GM10847 (cell line): ENCODE results near the gene TBX19.

Experiments
- POLR2A ChIP-seq: IDR thresholded peaks from 2 replicates; pipeline ENCODE4 v1.6.1; 2011; ENCODE audit not compliant: insufficient read length; ENCODE audit errors: extremely low read depth

The TBX19 gene

GRCh38 chr1:168264296-168264695, 16.4 kb upstream of the TBX19 start:
- TF ChIP-seq POLR2A: no peak

- TF ChIP-seq POLR2A: no peak
Measured at GRCh38 chr1:168265596-168265995, 15.1 kb upstream of the TBX19 start.

- TF ChIP-seq POLR2A: no peak
Measured at GRCh38 chr1:168266644-168267186, 14.0 kb upstream of the TBX19 start.

GRCh38 chr1:168271636-168272035, 9.0 kb upstream of the TBX19 start:
- no peak for TF ChIP-seq POLR2A

GRCh38 chr1:168273575-168273974, 7.1 kb upstream of the TBX19 start:
- no peak for TF ChIP-seq POLR2A

GRCh38 chr1:168279253-168279652, 1.4 kb upstream of the TBX19 start:
- no peak for TF ChIP-seq POLR2A

GRCh38 chr1:168281603-168282325, 1.1 kb downstream of the TBX19 start:
- TF ChIP-seq POLR2A: no peak

GRCh38 chr1:168285521-168285790, 4.8 kb downstream of the TBX19 start:
- TF ChIP-seq POLR2A: no peak

- TF ChIP-seq POLR2A: no peak
Measured at GRCh38 chr1:168285971-168286927, 5.6 kb downstream of the TBX19 start.

GRCh38 chr1:168287237-168287664, 6.6 kb downstream of the TBX19 start:
- TF ChIP-seq POLR2A: no peak

GRCh38 chr1:168288311-168289052, 7.8 kb downstream of the TBX19 start:
- TF ChIP-seq POLR2A: no peak

- no peak for TF ChIP-seq POLR2A
Measured at GRCh38 chr1:168291222-168291837, 10.7 kb downstream of the TBX19 start.

GRCh38 chr1:168293356-168293755, 12.7 kb downstream of the TBX19 start:
- TF ChIP-seq POLR2A: no peak

- no peak for TF ChIP-seq POLR2A
Measured at GRCh38 chr1:168295411-168296114, 14.9 kb downstream of the TBX19 start.
